HEK293 (cell line): ENCODE data around the gene KIAA0753.

Experiments used
- CTCF ChIA-PET: fragments of 350-600 bp; formaldehyde crosslinking; extraction: SDS; loops from one replicate; lab custom pipeline; 2021; ENCODE audit warnings: antibody characterized with exemption; lab: Yijun Ruan, JAX
- POLR2A ChIA-PET: fragments of 300-600 bp; formaldehyde crosslinking; extraction: SDS; loops from one replicate; lab custom pipeline; 2020; ENCODE audit warnings: antibody characterized with exemption, inconsistent platforms; lab: Yijun Ruan, JAX
- H3K27ac ChIP-seq: fragments of 200-500 bp; sonication (Bioruptor generic); 2 replicates; pipeline ENCODE4 v1.5.1; 2014; ENCODE audit warnings: low read depth, low read length, control low read depth, inconsistent platforms; ENCODE audit errors: extremely low read depth
- H3K36me3 ChIP-seq, 2 experiments: fragments of 200-500 bp in 1 of 2; sonication (Bioruptor generic) in 1 of 2; 1 replicate in 1 of 2; 2 replicates in 1 of 2; pipeline ENCODE4 v1.5.1; 2014 to 2017; ENCODE audit warnings: inconsistent platforms in 2 of 2, low read length in 2 of 2; ENCODE audit not compliant: control insufficient read depth in 2 of 2, insufficient read depth in 1 of 2
- H3K4me1 ChIP-seq: fragments of 200-500 bp; sonication (Bioruptor generic); 2 replicates; pipeline ENCODE4 v1.5.1; 2014; ENCODE audit warnings: mild to moderate bottlenecking, low read length, inconsistent platforms; ENCODE audit not compliant: control insufficient read depth, insufficient read depth
- H3K4me3 ChIP-seq: 2 replicates; pipeline ENCODE4 v1.5.1; 2011; ENCODE audit warnings: low read depth, mild to moderate bottlenecking, control low read depth, low read length, moderate library complexity
- H3K9me3 ChIP-seq: fragments of 200-500 bp; sonication (Bioruptor generic); 2 replicates; pipeline ENCODE4 v1.5.1; 2014; ENCODE audit warnings: low read depth, low read length, inconsistent platforms; ENCODE audit not compliant: control insufficient read depth, insufficient read depth
- GLIS2 ChIP-seq: fragments of 450-650 bp; formaldehyde crosslinking; IDR thresholded peaks from 2 replicates; pipeline ENCODE4 v1.5.1; 2016; ENCODE audit warnings: missing biosample characterization, missing genetic modification characterization
- HOXC10 ChIP-seq: sonication (generic); formaldehyde crosslinking; IDR thresholded peaks from 2 replicates; pipeline ENCODE4 v1.8.1; 2023; ENCODE audit warnings: mild to moderate bottlenecking, missing genetic modification reagents
- KLF1 ChIP-seq: fragments of 450-650 bp; formaldehyde crosslinking; IDR thresholded peaks from 2 replicates; pipeline ENCODE4 v1.5.1; 2016; ENCODE audit warnings: missing biosample characterization, missing genetic modification characterization
- MEIS1 ChIP-seq: sonication (generic); formaldehyde crosslinking; IDR thresholded peaks from 2 replicates; pipeline ENCODE4 v1.8.1; 2022; ENCODE audit warnings: missing genetic modification reagents, mild to moderate bottlenecking, borderline replicate concordance
- MZF1 ChIP-seq: fragments of 450-650 bp; formaldehyde crosslinking; IDR thresholded peaks from 2 replicates; pipeline ENCODE4 v1.5.1; 2017; ENCODE audit warnings: missing biosample characterization, missing genetic modification characterization, borderline replicate concordance
- TSHZ1 ChIP-seq: fragments of 450-650 bp; formaldehyde crosslinking; IDR thresholded peaks from 2 replicates; pipeline ENCODE4 v1.5.1; 2016; ENCODE audit warnings: missing biosample characterization, missing genetic modification characterization, borderline replicate concordance
- ZBTB48 ChIP-seq: fragments of 450-650 bp; formaldehyde crosslinking; IDR thresholded peaks from 2 replicates; pipeline ENCODE4 v1.5.1; 2016; ENCODE audit warnings: missing biosample characterization, missing genetic modification characterization
- ZFHX2 ChIP-seq: fragments of 450-650 bp; formaldehyde crosslinking; conservative IDR thresholded peaks from 2 replicates; pipeline ENCODE4 v1.5.1; 2016; ENCODE audit warnings: missing biosample characterization, missing genetic modification characterization
- ZNF274 ChIP-seq, 2 experiments: fragments of 200-500 bp in 1 of 2; fragments of 450-650 bp in 1 of 2; sonication (Bioruptor generic) in 1 of 2; formaldehyde crosslinking in 1 of 2; IDR thresholded peaks; 2 replicates each; pipeline versions ENCODE4 v1.5.1 to v1.6.1; 2014 to 2016; ENCODE audit warnings: borderline replicate concordance in 1 of 2, inconsistent platforms in 1 of 2, low read length in 1 of 2, missing biosample characterization in 1 of 2, missing genetic modification characterization in 1 of 2
- ZNF324 ChIP-seq: fragments of 450-650 bp; formaldehyde crosslinking; IDR thresholded peaks from 2 replicates; pipeline ENCODE4 v1.5.1; 2016; ENCODE audit warnings: missing biosample characterization, missing genetic modification characterization
- ZNF350 ChIP-seq: fragments of 450-650 bp; formaldehyde crosslinking; IDR thresholded peaks from 2 replicates; pipeline ENCODE4 v1.5.0; 2017; ENCODE audit warnings: missing biosample characterization, mild to moderate bottlenecking, missing genetic modification characterization
- ZNF48 ChIP-seq: fragments of 450-650 bp; formaldehyde crosslinking; IDR thresholded peaks from 2 replicates; pipeline ENCODE4 v1.5.1; 2016; ENCODE audit warnings: missing biosample characterization, missing genetic modification characterization
- ZNF488 ChIP-seq: fragments of 450-650 bp; formaldehyde crosslinking; IDR thresholded peaks from 2 replicates; pipeline ENCODE4 v1.5.1; 2016; ENCODE audit warnings: missing biosample characterization, missing genetic modification characterization
- ZNF513 ChIP-seq: fragments of 450-650 bp; IDR thresholded peaks from 2 replicates; pipeline ENCODE4 v1.5.1; 2018; ENCODE audit warnings: missing biosample characterization, missing genetic modification characterization
- ZNF549 ChIP-seq: fragments of 450-650 bp; IDR thresholded peaks from 2 replicates; pipeline ENCODE4 v1.5.1; 2018; ENCODE audit warnings: missing biosample characterization, missing genetic modification characterization, mild to moderate bottlenecking, inconsistent platforms, moderate library complexity
- ZNF621 ChIP-seq: fragments of 450-650 bp; formaldehyde crosslinking; IDR thresholded peaks from 2 replicates; pipeline ENCODE4 v1.5.1; 2017; ENCODE audit warnings: missing biosample characterization, missing genetic modification characterization
- ZNF664 ChIP-seq: fragments of 450-650 bp; formaldehyde crosslinking; IDR thresholded peaks from 2 replicates; pipeline ENCODE4 v1.5.1; 2016; ENCODE audit warnings: missing biosample characterization, missing genetic modification characterization
- ZSCAN4 ChIP-seq: fragments of 450-650 bp; formaldehyde crosslinking; IDR thresholded peaks from 2 replicates; pipeline ENCODE4 v1.5.1; 2017; ENCODE audit warnings: missing biosample characterization, missing genetic modification characterization

KIAA0753 gene

GRCh38 chr17:6602141-6602540 is 38.4 kb downstream of the KIAA0753 start:
- ChIA-PET POLR2A (no interaction called here), CTCF (no interaction called here)
- Histone ChIP-seq H3K4me3 (no peak overlapping the region), H3K36me3 (peaks cover 45 to 93% of the 10 kb centered on the region in 2 experiments), H3K9me3 (no peaks in the 10 kb centered on the region), H3K27ac (no peak overlapping the region), H3K4me1 (no peaks in the 10 kb centered on the region)
- TF ChIP-seq ZNF324 (tag by site-specific recombination): no peak

GRCh38 chr17:6599364-6599763 is 41.1 kb downstream of the KIAA0753 start:
- Histone ChIP-seq H3K27ac (no peak overlapping the region), H3K4me3 (no peak overlapping the region), H3K9me3 (no peaks in the 10 kb centered on the region), H3K36me3 (peaks cover 57 to 92% of the 10 kb centered on the region in 2 experiments), H3K4me1 (no peaks in the 10 kb centered on the region)
- TF ChIP-seq ZFHX2 (tag by site-specific recombination): no peak
- no peak for TF ChIP-seq ZNF621 (tag by site-specific recombination)
- no peak for TF ChIP-seq ZNF664
- TF ChIP-seq HOXC10 (CRISPR knock-in tag): no peak
- no peak for TF ChIP-seq ZNF513 (tag by site-specific recombination)
- TF ChIP-seq GLIS2 (tag by site-specific recombination): no peak
- TF ChIP-seq ZNF488 (tag by site-specific recombination): no peak
- TF ChIP-seq ZSCAN4 (tag by site-specific recombination): no peak
- TF ChIP-seq TSHZ1 (tag by site-specific recombination): no peak
- no peak for TF ChIP-seq KLF1
- no peak for TF ChIP-seq ZNF48
- no peak for TF ChIP-seq MZF1
- TF ChIP-seq ZNF274 (IDR thresholded peaks at IDR 0.05; ENCODE audit: low read length): no peak
- TF ChIP-seq ZNF274 (tag by site-specific recombination; IDR thresholded peaks at IDR 0.05; ENCODE audit: borderline replicate concordance): no peak
- no peak for TF ChIP-seq ZNF549 (tag by site-specific recombination)
- no peak for TF ChIP-seq ZNF350 (tag by site-specific recombination)
- TF ChIP-seq ZBTB48 (tag by site-specific recombination): no peak
- no peak for TF ChIP-seq MEIS1 (CRISPR knock-in tag)
- CTCF ChIA-PET: no interaction called here
- POLR2A ChIA-PET: no interaction called here
